GM06990 (cell line): ENCODE results near the gene ERFE.

ENCODE experiments used
- DNase-seq: peaks from one replicate; pipeline ENCODE4 v3.0.0-alpha.2; 2011; ENCODE audit not compliant: insufficient read length; ENCODE audit errors: extremely low read depth
- H3K27me3 ChIP-seq: replicated peaks from 2 replicates; pipeline ENCODE4 v1.6.0; 2011; ENCODE audit warnings: low read length; ENCODE audit not compliant: control insufficient read depth, insufficient read depth
- H3K36me3 ChIP-seq: 2 replicates; pipeline ENCODE4 v1.5.1; 2011; ENCODE audit warnings: low read length; ENCODE audit not compliant: control insufficient read depth, insufficient read depth
- H3K4me3 ChIP-seq: replicated peaks from 2 replicates; pipeline ENCODE4 v1.5.1; 2011; ENCODE audit warnings: low read depth, mild to moderate bottlenecking, control low read depth, low read length
- CTCF ChIP-seq: IDR thresholded peaks from 2 replicates; pipeline ENCODE4 v1.5.1; 2011; ENCODE audit warnings: low read length, control low read depth, mild to moderate bottlenecking, inconsistent platforms; ENCODE audit not compliant: insufficient read depth, poor library complexity, severe bottlenecking

Gene ERFE

GRCh38 chr2:238125127-238125885 is 33.5 kb upstream of the ERFE start:
- Histone ChIP-seq H3K36me3 (no peaks in the 10 kb centered on the region; the same call in 1 of the 2 replicates), H3K4me3 (no peak overlapping the region), H3K27me3 (no peaks in the 10 kb centered on the region)
- no peak for DNase-seq
- no peak for TF ChIP-seq CTCF

GRCh38 chr2:238126338-238126737 is 32.4 kb upstream of the ERFE start:
- Histone ChIP-seq H3K36me3 (no peaks in the 10 kb centered on the region; the same call in 1 of the 2 replicates), H3K4me3 (no peak overlapping the region), H3K27me3 (no peaks in the 10 kb centered on the region)
- no peak for DNase-seq
- no peak for TF ChIP-seq CTCF

DNA sequence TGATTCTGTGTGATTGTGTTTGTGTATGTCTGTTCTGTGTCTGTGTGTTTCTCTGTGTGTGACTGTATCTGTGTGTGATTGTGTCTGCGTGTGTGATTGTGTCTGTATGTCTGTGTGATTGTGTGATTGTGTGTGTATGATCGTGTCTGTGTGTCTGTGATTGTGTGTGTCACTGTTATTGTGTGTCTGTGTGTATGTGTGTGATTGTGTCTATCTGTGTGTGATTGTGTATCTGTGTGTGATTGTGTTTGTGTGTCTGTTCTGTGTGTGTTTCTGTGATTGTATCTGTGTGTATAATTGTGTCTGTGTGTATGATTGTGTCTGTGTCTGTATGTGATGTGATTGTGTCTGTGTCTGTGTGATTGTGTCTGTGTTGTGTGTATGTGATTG is 32.0 kb upstream of the ERFE start:
- no peak for DNase-seq
- H3K36me3 ChIP-seq, result no peaks in the 10 kb centered on the region; the same call in 1 of the 2 replicates
- H3K4me3 ChIP-seq, result no peak overlapping the region
- TF ChIP-seq CTCF, result no peak
- no peaks in the 10 kb centered on the region for H3K27me3 ChIP-seq

DNA sequence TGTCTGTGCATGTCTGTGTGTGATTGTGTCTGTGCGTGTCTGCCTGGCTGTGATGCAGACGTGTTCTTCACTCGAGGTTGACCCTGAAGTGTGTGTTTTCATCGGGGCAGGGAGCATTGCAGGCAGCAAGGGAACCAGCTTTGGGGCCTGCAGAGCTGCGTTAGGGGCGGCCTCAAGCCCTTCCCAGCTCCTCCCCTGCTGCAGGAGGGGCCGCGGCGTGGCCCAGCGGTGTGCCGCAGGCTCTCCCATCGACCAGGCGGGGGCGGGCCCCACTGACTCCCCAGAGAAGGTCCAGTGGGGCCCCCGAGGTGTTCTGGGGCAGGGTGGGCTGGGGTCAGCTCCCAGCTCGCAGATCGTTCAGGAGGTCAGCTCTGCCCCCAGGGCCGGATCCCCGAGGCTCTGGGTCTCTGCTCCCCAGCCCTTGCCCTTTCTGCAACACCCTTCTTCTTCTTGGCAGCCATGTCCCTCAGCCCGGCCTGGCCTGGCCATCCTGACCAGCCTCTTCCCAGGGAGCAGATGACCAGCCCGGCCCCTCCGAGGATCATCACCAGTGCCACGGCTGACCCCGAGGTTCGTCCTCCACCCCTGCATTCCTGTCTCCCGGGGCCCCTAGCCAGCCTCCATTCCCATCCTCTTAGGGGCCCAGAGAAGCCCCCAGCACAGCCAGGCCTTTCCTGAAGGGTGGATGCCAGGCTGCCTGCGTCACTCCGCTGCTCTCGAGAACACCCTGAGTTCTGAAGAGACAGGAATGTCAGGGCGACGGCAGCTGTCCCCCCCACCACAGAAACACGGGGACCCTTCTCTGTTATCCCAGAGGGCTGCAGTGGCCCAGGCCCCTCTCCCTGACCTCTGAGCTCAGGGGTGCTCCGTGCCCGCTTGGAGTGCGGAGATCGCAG is 31.4 kb upstream of the ERFE start:
- no peak for TF ChIP-seq CTCF
- Histone ChIP-seq H3K27me3 (no peaks in the 10 kb centered on the region), H3K36me3 (no peaks in the 10 kb centered on the region; the same call in 1 of the 2 replicates), H3K4me3 (no peak overlapping the region)
- no peak for DNase-seq

DNA sequence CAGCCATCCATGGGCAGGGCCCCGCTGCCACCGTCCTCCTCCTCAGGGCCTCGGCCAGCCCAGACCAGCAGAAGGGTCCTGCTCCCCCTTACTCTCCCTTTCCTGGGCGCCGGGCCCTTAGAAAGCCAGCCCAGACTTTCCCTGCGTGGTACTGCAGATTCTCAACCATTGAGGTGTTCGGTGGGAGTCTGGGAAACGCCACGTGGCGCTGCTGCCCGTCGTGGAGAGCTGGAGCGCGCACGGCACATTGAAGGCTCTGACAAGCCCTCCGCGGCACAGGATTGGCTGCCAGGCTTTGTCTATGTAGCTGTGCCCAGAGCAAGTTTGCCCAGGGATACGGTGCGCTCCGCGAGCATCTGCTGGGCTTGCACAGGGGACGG is 30.7 kb upstream of the ERFE start:
- no peak overlapping the region for H3K4me3 ChIP-seq

More for the DNA sequence above, 30.7 kb upstream of the ERFE start:
- no peaks in the 10 kb centered on the region for H3K27me3 ChIP-seq
- no peak for DNase-seq
- no peaks in the 10 kb centered on the region; the same call in 1 of the 2 replicates for H3K36me3 ChIP-seq
- no peak for TF ChIP-seq CTCF
